ENCODE measurements around the gene TMPRSS7. TPM values are rescaled to one million over a fixed set of nuclear protein-coding genes. Genes with fewer than 3 reads are reported as not detected.

The TMPRSS7 gene
- total RNA-seq, 1 experiment from 2014 or later = not detected

- H3K27ac Mint-ChIP-seq (ENCODE audit: unreplicated experiment) = no peak overlapping the region
- DNase-seq = no peak
- no TSS peak for BruUV-seq (replicated peaks)
- no peaks in the 10 kb centered on the region for H3K9me3 Mint-ChIP-seq (ENCODE audit: low read depth, unreplicated experiment)
- CTCF ChIA-PET = interaction anchor here (1.3 kb wide), 1 partner anchor 10 kb away, joined by 3 read pairs; no protein-coding TSS in a partner anchor
- intact Hi-C loops (cut with micrococcal nuclease; ENCODE audit: unreplicated experiment) = no loop called here
- H3K36me3 Mint-ChIP-seq (ENCODE audit: insufficient read depth, unreplicated experiment) = no peaks in the 10 kb centered on the region
- H3K27me3 Mint-ChIP-seq (ENCODE audit: unreplicated experiment) = no peaks in the 10 kb centered on the region
- TF ChIP-seq CTCF (IDR thresholded peaks at IDR 0.05; ENCODE audit: unreplicated experiment) = no peak
- no peak overlapping the region for H3K4me3 Mint-ChIP-seq (ENCODE audit: low read depth, unreplicated experiment)
- H3K4me1 Mint-ChIP-seq (ENCODE audit: low read depth, unreplicated experiment) = peaks cover 9% of the 10 kb centered on the region
Observed at GRCh38 chr3:112048911-112049310, 14.4 kb downstream of the TMPRSS7 start.

- no TSS peak for BruUV-seq (replicated peaks)
- Mint-ChIP-seq H3K27me3 (ENCODE audit: unreplicated experiment) (no peaks in the 10 kb centered on the region), H3K4me1 (ENCODE audit: low read depth, unreplicated experiment) (peaks cover 6% of the 10 kb centered on the region), H3K4me3 (ENCODE audit: low read depth, unreplicated experiment) (no peak overlapping the region), H3K36me3 (ENCODE audit: insufficient read depth, unreplicated experiment) (no peaks in the 10 kb centered on the region), H3K9me3 (ENCODE audit: low read depth, unreplicated experiment) (no peaks in the 10 kb centered on the region), H3K27ac (ENCODE audit: unreplicated experiment) (no peak overlapping the region)
- DNase-seq = no peak
- intact Hi-C loops (cut with micrococcal nuclease; ENCODE audit: unreplicated experiment) = no loop called here
- CTCF ChIA-PET = interaction anchor here (0.6 to 0.7 kb wide), 2 partner anchors 40 to 337 kb away, joined by 3 read pairs; no protein-coding TSS in a partner anchor
- no peak for TF ChIP-seq CTCF (IDR thresholded peaks at IDR 0.05; ENCODE audit: unreplicated experiment)
Observed at GRCh38 chr3:112053229-112053628, 18.7 kb downstream of the TMPRSS7 start.

GRCh38 chr3:112056451-112056929 is 22.0 kb downstream of the TMPRSS7 start:
- no TSS peak for BruUV-seq (replicated peaks)

GRCh38 chr3:112059497-112059896 is 25.0 kb downstream of the TMPRSS7 start:
- Mint-ChIP-seq H3K36me3 (ENCODE audit: insufficient read depth, unreplicated experiment) (no peaks in the 10 kb centered on the region), H3K4me3 (ENCODE audit: low read depth, unreplicated experiment) (no peak overlapping the region), H3K9me3 (ENCODE audit: low read depth, unreplicated experiment) (peaks cover 3% of the 10 kb centered on the region), H3K4me1 (ENCODE audit: low read depth, unreplicated experiment) (peaks cover 30% of the 10 kb centered on the region), H3K27me3 (ENCODE audit: unreplicated experiment) (no peaks in the 10 kb centered on the region), H3K27ac (ENCODE audit: unreplicated experiment) (no peak overlapping the region)
- TF ChIP-seq CTCF (IDR thresholded peaks at IDR 0.05; ENCODE audit: unreplicated experiment) = no peak
- intact Hi-C loops (cut with micrococcal nuclease; ENCODE audit: unreplicated experiment) = no loop called here
- DNase-seq = no peak
- BruUV-seq (replicated peaks) = no TSS peak
- CTCF ChIA-PET = no interaction called here

More at GRCh38 chr3:112056451-112056929, 22.0 kb downstream of the TMPRSS7 start:
- DNase-seq = no peak
- Mint-ChIP-seq H3K36me3 (ENCODE audit: insufficient read depth, unreplicated experiment) (no peaks in the 10 kb centered on the region), H3K4me1 (ENCODE audit: low read depth, unreplicated experiment) (peaks cover 27% of the 10 kb centered on the region), H3K27me3 (ENCODE audit: unreplicated experiment) (no peaks in the 10 kb centered on the region), H3K27ac (ENCODE audit: unreplicated experiment) (no peak overlapping the region), H3K4me3 (ENCODE audit: low read depth, unreplicated experiment) (no peak overlapping the region), H3K9me3 (ENCODE audit: low read depth, unreplicated experiment) (peaks cover 3% of the 10 kb centered on the region)
- TF ChIP-seq CTCF (IDR thresholded peaks at IDR 0.05; ENCODE audit: unreplicated experiment) = no peak
- CTCF ChIA-PET = no interaction called here
- intact Hi-C loops (cut with micrococcal nuclease; ENCODE audit: unreplicated experiment) = no loop called here
